ENCODE data around the gene COTL1.

COTL1 gene

DNA sequence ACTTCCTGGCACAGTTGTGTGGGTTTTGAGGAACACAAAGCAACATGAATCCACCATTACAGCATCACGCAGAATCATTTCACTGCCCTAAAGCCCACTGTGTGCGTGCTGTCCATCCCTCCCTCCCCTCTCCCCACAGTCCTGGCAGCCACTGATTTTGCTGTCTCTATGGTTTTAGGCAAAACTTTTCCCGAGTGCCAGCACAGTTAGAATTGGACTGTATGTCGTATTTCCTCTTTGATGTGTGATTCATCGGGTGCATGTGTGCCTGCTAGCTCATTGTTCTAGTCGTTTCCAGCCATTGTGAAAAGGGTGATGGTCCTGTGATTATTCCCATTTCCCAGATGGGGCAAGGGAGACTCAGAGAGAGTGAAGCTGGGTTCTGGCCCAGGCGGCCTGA lies 43.1 kb upstream of the COTL1 start:
- no peak overlapping the region for H3K4me3 ChIP-seq (ENCODE audit: low read length)
- no peak for TF ChIP-seq CTCF (conservative IDR thresholded peaks at IDR 0.05; ENCODE audit: low read length)
- peak; percentile 23 for DNase-seq (ENCODE audit: low read depth)

- TF ChIP-seq CTCF (conservative IDR thresholded peaks at IDR 0.05; ENCODE audit: low read length): no peak
- no peak for DNase-seq (ENCODE audit: low read depth)
- no peak overlapping the region for H3K4me3 ChIP-seq (ENCODE audit: low read length)
Measured at GRCh38 chr16:84659656-84660300, 41.9 kb upstream of the COTL1 start.

DNA sequence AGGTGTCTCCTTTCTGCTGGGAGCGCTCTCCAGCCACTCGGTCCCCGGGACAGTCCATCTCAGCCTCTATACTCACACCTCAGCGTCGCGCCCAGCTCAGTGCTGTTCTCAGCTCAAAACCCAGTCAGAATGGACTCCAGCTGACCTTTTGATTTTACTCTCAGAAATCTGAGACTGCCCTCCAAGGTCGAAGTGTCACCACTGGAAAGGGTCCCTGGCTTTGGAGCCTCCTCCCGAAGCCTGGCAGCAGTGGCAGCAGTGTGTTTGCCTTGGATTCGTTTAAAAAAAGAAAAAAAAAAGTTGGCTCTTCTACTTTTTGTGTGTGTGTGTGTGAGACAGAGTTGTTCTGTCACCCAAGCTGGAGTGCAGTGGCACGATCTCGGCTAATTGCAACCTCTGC lies 40.8 kb upstream of the COTL1 start:
- TF ChIP-seq CTCF (conservative IDR thresholded peaks at IDR 0.05; ENCODE audit: low read length): no peak
- no peak for DNase-seq (ENCODE audit: low read depth)
- no peak overlapping the region for H3K4me3 ChIP-seq (ENCODE audit: low read length)

DNA sequence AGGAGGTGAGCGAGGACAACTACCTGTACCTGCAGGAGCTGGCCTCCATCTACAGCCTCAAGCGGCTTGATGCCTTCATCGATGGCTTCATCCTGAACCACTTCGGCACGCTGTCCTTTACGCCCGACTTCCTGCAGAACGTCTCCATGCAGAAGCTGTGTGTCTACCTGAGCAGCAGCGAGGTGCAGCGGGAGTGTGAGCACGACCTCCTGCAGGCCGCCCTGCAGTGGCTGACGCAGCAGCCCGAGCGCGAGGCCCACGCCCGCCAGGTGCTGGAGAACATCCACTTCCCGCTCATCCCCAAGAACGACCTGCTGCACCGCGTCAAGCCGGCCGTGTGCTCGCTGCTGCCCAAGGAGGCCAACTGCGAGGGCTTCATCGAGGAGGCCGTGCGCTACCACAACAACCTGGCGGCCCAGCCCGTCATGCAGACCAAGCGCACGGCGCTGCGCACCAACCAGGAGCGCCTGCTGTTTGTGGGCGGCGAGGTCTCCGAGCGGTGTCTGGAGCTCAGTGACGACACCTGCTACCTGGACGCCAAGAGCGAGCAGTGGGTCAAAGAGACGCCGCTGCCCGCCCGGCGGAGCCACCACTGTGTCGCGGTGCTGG lies 39.5 kb upstream of the COTL1 start:
- DNase-seq (ENCODE audit: low read depth): no peak
- TF ChIP-seq CTCF (conservative IDR thresholded peaks at IDR 0.05; ENCODE audit: low read length): no peak
- H3K4me3 ChIP-seq (ENCODE audit: low read length): no peak overlapping the region

DNA sequence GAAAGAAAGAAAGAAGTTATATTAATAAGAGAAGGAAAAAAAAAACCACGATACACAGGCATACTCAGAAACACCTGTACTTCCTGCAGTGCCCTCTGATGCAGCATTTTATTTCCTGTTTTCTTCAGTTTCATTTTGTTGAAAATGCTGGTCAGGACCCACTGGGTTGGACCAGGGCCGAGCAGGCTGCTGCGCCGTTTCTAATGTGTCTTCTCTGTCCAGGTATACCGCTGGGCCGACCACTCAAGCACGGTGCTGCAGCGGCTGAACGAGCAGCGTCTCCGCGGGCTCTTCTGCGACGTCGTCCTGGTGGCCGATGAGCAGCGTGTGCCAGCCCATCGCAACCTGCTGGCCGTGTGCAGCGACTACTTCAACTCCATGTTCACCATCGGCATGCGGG lies 38.8 kb upstream of the COTL1 start:
- no peak for TF ChIP-seq CTCF (conservative IDR thresholded peaks at IDR 0.05; ENCODE audit: low read length)
- H3K4me3 ChIP-seq (ENCODE audit: low read length): no peak overlapping the region
- DNase-seq (ENCODE audit: low read depth): no peak

DNA sequence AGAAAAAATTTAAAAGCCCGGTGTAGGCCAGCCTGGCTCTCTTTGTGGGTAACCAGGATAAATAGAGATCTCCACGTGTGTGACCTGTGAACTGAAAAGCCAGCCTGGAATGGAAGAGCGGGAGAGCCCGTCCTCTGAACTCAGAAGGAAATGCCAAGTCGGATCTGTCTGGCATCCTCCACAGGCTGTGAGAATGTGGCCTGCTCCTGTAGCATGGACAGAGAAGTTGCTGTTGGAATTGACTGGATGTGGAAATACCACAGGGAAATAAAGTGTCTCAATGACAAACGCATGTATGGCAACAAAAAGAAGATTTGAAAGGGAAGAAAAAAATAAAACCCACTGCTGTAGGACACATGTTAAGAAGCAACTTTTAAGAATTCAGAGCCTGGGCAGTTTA lies 37.1 kb upstream of the COTL1 start:
- no peak for TF ChIP-seq CTCF (conservative IDR thresholded peaks at IDR 0.05; ENCODE audit: low read length)
- DNase-seq (ENCODE audit: low read depth): peak; percentile 69
- no peak overlapping the region for H3K4me3 ChIP-seq (ENCODE audit: low read length)

- TF ChIP-seq CTCF (conservative IDR thresholded peaks at IDR 0.05; ENCODE audit: low read length): no peak
- H3K4me3 ChIP-seq (ENCODE audit: low read length): no peak overlapping the region
- DNase-seq (ENCODE audit: low read depth): no peak
Measured at GRCh38 chr16:84654238-84654637, 36.4 kb upstream of the COTL1 start.

Data from AG10803 (cell line).